Body of pancreas (tissue), 4 donors: ENCODE results near the gene UBAC2. TPM values are rescaled to one million over a fixed set of nuclear protein-coding genes. Genes with fewer than 3 reads are reported as not detected.

ENCODE experiments used
- ATAC-seq: fragments of 150-250 bp; one replicate; pipeline ENCODE4 v1.9.1; 2016
- DNase-seq, 4 donors: peaks; one replicate each; pipeline ENCODE4 v3.0.0-alpha.2; 2019
- H3K27ac ChIP-seq, 4 donors: fragments of 200-600 bp; sonication (generic); 1 replicate in 3 of 4; 2 replicates in 1 of 4; pipeline versions ENCODE4 v1.5.1 to v1.6.1; 2016 to 2019; ENCODE audit warnings: mild to moderate bottlenecking in 1 of 4, mixed read lengths in 1 of 4, moderate library complexity in 1 of 4
- H3K27me3 ChIP-seq, 2 donors: fragments of 200-600 bp; sonication (generic); one replicate each; pipeline ENCODE4 v1.6.0; 2016; ENCODE audit warnings: mild to moderate bottlenecking in 1 of 2
- H3K36me3 ChIP-seq, 2 donors: fragments of 200-600 bp; sonication (generic); replicated peaks in 1 of 2; 2 replicates each; pipeline ENCODE4 v1.5.1; 2016; ENCODE audit warnings: low read depth in 2 of 2; ENCODE audit not compliant: insufficient read depth in 1 of 2
- H3K4me1 ChIP-seq: fragments of 200-600 bp; sonication (generic); one replicate; pipeline ENCODE4 v1.6.0; 2016
- H3K4me3 ChIP-seq, 2 donors: fragments of 200-600 bp; sonication (generic); 1 replicate in 1 of 2; 2 replicates in 1 of 2; pipeline ENCODE4 v1.5.1; 2016 to 2019
- H3K9me3 ChIP-seq, 3 donors: fragments of 200-600 bp; sonication (generic); 1 replicate in 2 of 3; 2 replicates in 1 of 3; pipeline ENCODE4 v1.5.1; 2016
- POLR2A ChIP-seq, 3 donors: fragments of 450-650 bp; IDR thresholded peaks; one replicate each; pipeline ENCODE4 v1.6.1; 2016; ENCODE audit warnings: antibody characterized with exemption in 3 of 3, mild to moderate bottlenecking in 2 of 3
- WGBS, 2 donors: methylation state at CpG; one replicate each; pipeline ENCODE4 v1.1.5; 2017; 5-methylcytosine and 5-hydroxymethylcytosine counted together
- intact Hi-C: fragments of 100-400 bp; cut with DNase I; formaldehyde crosslinking; loops from one replicate; pipeline ENCODE4 v1.15.1; 2023
- total RNA-seq, 2 donors: library from RNA; depleted of rRNA; stranded (reverse); fragments of >200 nt; gene quantifications; one replicate each; pipeline ENCODE4 v1.1.0, GENCODE V29; 2016
- TF ChIP-seq, protein P1 (sequence below), 7 experiments: fragments of 450-650 bp in 4 of 7; fragments of 200-600 bp in 3 of 7; sonication (generic) in 3 of 7; IDR thresholded peaks; one replicate each; pipeline ENCODE4 v1.5.1; 2016 to 2019; ENCODE audit warnings: antibody characterized with exemption in 7 of 7

Gene UBAC2
- total RNA-seq, 2 donors from 2014 or later = 21.4 to 27.2 TPM

DNA sequence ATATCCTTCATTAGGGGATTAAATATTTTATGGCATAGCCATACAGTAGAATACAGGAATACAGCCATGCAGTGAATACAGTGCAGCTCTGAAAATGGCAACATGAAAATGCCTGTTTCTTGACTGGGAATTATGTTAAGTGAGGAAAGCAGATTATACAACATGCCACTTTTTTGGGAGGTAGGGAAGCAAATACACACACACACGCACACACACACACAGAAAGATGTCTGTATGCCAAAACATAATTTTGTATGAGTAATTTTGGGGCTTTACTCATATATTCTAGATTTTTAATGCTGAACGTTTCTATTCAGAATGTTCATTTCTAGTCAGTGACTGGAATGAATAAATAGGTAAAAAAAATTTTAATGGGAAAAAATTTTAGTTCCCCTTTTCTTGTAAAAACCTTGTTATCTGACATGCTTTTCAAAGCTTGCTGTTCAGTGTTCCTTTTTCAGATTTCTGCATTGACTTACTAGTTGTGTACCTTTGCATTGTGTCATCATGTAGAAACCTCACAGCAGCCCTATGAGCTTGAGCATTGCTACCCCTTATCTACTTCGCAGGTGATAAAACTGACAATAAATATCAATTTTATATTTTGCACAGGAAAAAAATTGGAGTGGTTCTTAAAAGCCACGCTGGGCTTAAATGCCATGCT, 98.7 kb downstream of the UBAC2 start:
- Histone ChIP-seq H3K36me3 (no peaks in the 10 kb centered on the region), H3K27ac (no peak overlapping the region), H3K27me3 (no peaks in the 10 kb centered on the region), H3K4me3 (no peak overlapping the region), H3K4me1 (no peaks in the 10 kb centered on the region), H3K9me3 (no peaks in the 10 kb centered on the region)
- TF ChIP-seq, protein P1, sequence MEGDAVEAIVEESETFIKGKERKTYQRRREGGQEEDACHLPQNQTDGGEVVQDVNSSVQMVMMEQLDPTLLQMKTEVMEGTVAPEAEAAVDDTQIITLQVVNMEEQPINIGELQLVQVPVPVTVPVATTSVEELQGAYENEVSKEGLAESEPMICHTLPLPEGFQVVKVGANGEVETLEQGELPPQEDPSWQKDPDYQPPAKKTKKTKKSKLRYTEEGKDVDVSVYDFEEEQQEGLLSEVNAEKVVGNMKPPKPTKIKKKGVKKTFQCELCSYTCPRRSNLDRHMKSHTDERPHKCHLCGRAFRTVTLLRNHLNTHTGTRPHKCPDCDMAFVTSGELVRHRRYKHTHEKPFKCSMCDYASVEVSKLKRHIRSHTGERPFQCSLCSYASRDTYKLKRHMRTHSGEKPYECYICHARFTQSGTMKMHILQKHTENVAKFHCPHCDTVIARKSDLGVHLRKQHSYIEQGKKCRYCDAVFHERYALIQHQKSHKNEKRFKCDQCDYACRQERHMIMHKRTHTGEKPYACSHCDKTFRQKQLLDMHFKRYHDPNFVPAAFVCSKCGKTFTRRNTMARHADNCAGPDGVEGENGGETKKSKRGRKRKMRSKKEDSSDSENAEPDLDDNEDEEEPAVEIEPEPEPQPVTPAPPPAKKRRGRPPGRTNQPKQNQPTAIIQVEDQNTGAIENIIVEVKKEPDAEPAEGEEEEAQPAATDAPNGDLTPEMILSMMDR (IDR thresholded peaks at IDR 0.05) = no peak
- TF ChIP-seq POLR2A (IDR thresholded peaks at IDR 0.05) = no peak
- intact Hi-C loops = no loop called here
- ATAC-seq = no peak
- DNase-seq = no peak
- WGBS, 2 donors = 85 to 87% methylated on average over 4 of the region's 4 CpGs

GRCh38 chr13:99299920-99300341, 99.3 kb downstream of the UBAC2 start:
- Histone ChIP-seq H3K27ac (no peak overlapping the region), H3K4me3 (no peak overlapping the region), H3K9me3 (no peaks in the 10 kb centered on the region), H3K4me1 (no peaks in the 10 kb centered on the region), H3K36me3 (no peaks in the 10 kb centered on the region), H3K27me3 (no peaks in the 10 kb centered on the region)
- intact Hi-C loops = no loop called here
- ATAC-seq (no peak), DNase-seq (no peak)
- TF ChIP-seq, protein P1 (IDR thresholded peaks at IDR 0.05) = no peak
- TF ChIP-seq POLR2A (IDR thresholded peaks at IDR 0.05) = no peak
- WGBS, 2 donors = 86 to 95% methylated on average over 4 of the region's 4 CpGs

- Histone ChIP-seq H3K27me3 (no peaks in the 10 kb centered on the region), H3K27ac (no peak overlapping the region), H3K4me1 (no peaks in the 10 kb centered on the region), H3K36me3 (no peaks in the 10 kb centered on the region), H3K4me3 (no peak overlapping the region), H3K9me3 (no peaks in the 10 kb centered on the region)
- DNase-seq (no peak), ATAC-seq (no peak)
- WGBS, 2 donors = 86 to 88% methylated on average over 7 of the region's 7 CpGs
- TF ChIP-seq, protein P1 (IDR thresholded peaks at IDR 0.05) = no peak
- no peak for TF ChIP-seq POLR2A (IDR thresholded peaks at IDR 0.05)
- intact Hi-C loops = no loop called here
Observed at GRCh38 chr13:99301056-99301838, 100.6 kb downstream of the UBAC2 start.

DNA sequence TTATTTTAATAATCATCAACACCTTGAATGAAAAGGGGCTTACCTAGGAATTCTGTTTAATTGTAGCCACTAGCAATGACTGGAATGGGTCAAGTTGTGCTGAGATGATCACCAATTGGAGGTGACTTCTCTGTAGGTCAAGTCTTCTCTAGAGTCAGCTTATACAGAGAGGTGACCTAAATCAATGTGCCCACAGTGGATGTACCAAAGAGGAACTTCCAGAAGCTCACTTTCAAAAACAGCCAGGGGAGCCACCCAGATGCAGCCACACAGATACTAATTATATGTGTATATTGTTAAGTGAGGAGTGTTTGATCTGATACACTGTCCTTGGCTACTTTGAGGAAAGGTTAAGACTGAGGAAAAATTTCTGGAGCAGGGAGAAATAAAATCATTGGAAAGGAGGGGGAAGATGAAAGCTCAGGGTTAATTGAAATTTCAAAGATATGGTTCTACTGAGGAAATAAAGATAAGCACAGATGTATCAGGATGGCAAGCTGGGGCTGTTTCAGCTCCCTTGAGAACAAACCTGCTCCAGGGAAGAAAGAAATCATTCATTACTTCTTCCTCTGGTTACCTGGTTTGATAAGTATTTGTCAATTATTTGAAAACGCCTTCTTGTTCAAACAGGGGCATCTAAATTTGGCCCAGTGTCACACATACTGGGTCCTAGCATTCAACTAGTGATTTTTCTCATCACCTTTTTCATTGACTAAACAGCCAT, 101.4 kb downstream of the UBAC2 start:
- WGBS, 2 donors = 43 to 48% methylated on average over 1 of the region's 1 CpG
- Histone ChIP-seq H3K4me3 (no peak overlapping the region), H3K27me3 (no peaks in the 10 kb centered on the region), H3K27ac (no peak overlapping the region), H3K4me1 (no peaks in the 10 kb centered on the region), H3K9me3 (no peaks in the 10 kb centered on the region), H3K36me3 (no peaks in the 10 kb centered on the region)
- intact Hi-C loops = no loop called here
- ATAC-seq = no peak
- TF ChIP-seq POLR2A (IDR thresholded peaks at IDR 0.05) = no peak
- TF ChIP-seq, protein P1 (IDR thresholded peaks at IDR 0.05) = no peak
- no peak for DNase-seq
